MG63 (cell line): ENCODE measurements around the gene FBLN5. TPM values are rescaled to one million over a fixed set of nuclear protein-coding genes. Genes with fewer than 3 reads are reported as not detected.

Experiments
- DNase-seq: peaks from one replicate; pipeline ENCODE4 v3.0.0-alpha.2; 2020
- H3K27me3 ChIP-seq: fragments of 250-450 bp; sonication (Bioruptor Pico); 2 replicates; pipeline ENCODE4 v1.5.1; 2020; ENCODE audit warnings: mild to moderate bottlenecking, moderate library complexity
- H3K36me3 ChIP-seq: fragments of 250-450 bp; sonication (Bioruptor Pico); 2 replicates; pipeline ENCODE4 v1.5.1; 2020; ENCODE audit warnings: mild to moderate bottlenecking, moderate library complexity
- H3K4me3 ChIP-seq: fragments of 250-450 bp; sonication (Bioruptor Pico); 2 replicates; pipeline ENCODE4 v1.5.1; 2020; ENCODE audit warnings: mild to moderate bottlenecking, moderate library complexity
- H3K9me3 ChIP-seq: fragments of 250-450 bp; sonication (Bioruptor Pico); 2 replicates; pipeline ENCODE4 v1.5.1; 2020; ENCODE audit warnings: mild to moderate bottlenecking, moderate library complexity
- total RNA-seq: library from RNA; depleted of rRNA; stranded (reverse); fragments of >200 nt; shearing (Covaris generic); gene quantifications from 2 replicates; pipeline ENCODE4 v1.2.3, GENCODE V29; 2014; ENCODE audit warnings: low replicate concordance

FBLN5 gene
- total RNA-seq, 1 experiment from 2014 or later, result 0.16 TPM

- Histone ChIP-seq H3K4me3 (no peak overlapping the region), H3K9me3 (no peaks in the 10 kb centered on the region), H3K36me3 (no peaks in the 10 kb centered on the region), H3K27me3 (no peaks in the 10 kb centered on the region)
- no peak for DNase-seq
Measured at GRCh38 chr14:91956616-91957015, 9.1 kb upstream of the FBLN5 start.

- no peak overlapping the region for H3K4me3 ChIP-seq
- H3K36me3 ChIP-seq, result no peaks in the 10 kb centered on the region
- no peaks in the 10 kb centered on the region for H3K9me3 ChIP-seq
- DNase-seq, result no peak
- H3K27me3 ChIP-seq, result no peaks in the 10 kb centered on the region
Measured at GRCh38 chr14:91955168-91955567, 7.7 kb upstream of the FBLN5 start.

GRCh38 chr14:91953170-91953985 lies 5.9 kb upstream of the FBLN5 start:
- H3K27me3 ChIP-seq, result no peaks in the 10 kb centered on the region
- H3K36me3 ChIP-seq, result no peaks in the 10 kb centered on the region
- H3K4me3 ChIP-seq, result no peak overlapping the region
- no peaks in the 10 kb centered on the region for H3K9me3 ChIP-seq
- peak; percentile 9 for DNase-seq

GRCh38 chr14:91946622-91947474 lies 646 bp downstream of the FBLN5 start:
- no peak for DNase-seq
- Histone ChIP-seq H3K4me3 (peak overlapping the region; percentile 44), H3K9me3 (no peaks in the 10 kb centered on the region), H3K36me3 (no peaks in the 10 kb centered on the region), H3K27me3 (peaks cover 3% of the 10 kb centered on the region; the same call in 1 of the 2 replicates)

- no peak overlapping the region for H3K4me3 ChIP-seq
- no peak for DNase-seq
- H3K36me3 ChIP-seq, result no peaks in the 10 kb centered on the region
- no peaks in the 10 kb centered on the region for H3K9me3 ChIP-seq
- H3K27me3 ChIP-seq, result peaks cover 3% of the 10 kb centered on the region; the same call in 1 of the 2 replicates
Measured at GRCh38 chr14:91945751-91946621, 1.5 kb downstream of the FBLN5 start.

- no peak overlapping the region for H3K4me3 ChIP-seq
- no peaks in the 10 kb centered on the region for H3K36me3 ChIP-seq
- DNase-seq, result no peak
- peaks cover 3% of the 10 kb centered on the region; the same call in 1 of the 2 replicates for H3K27me3 ChIP-seq
- no peaks in the 10 kb centered on the region for H3K9me3 ChIP-seq
Measured at GRCh38 chr14:91942946-91943345, 4.5 kb downstream of the FBLN5 start.

- H3K27me3 ChIP-seq, result peaks cover 3% of the 10 kb centered on the region; the same call in 1 of the 2 replicates
- no peaks in the 10 kb centered on the region for H3K36me3 ChIP-seq
- DNase-seq, result no peak
Measured at GRCh38 chr14:91942128-91942527, 5.4 kb downstream of the FBLN5 start.

GRCh38 chr14:91940209-91940608 lies 7.3 kb downstream of the FBLN5 start:
- Histone ChIP-seq H3K9me3 (no peaks in the 10 kb centered on the region), H3K27me3 (no peaks in the 10 kb centered on the region), H3K4me3 (no peak overlapping the region), H3K36me3 (no peaks in the 10 kb centered on the region)
- DNase-seq, result no peak

More at GRCh38 chr14:91942128-91942527, 5.4 kb downstream of the FBLN5 start:
- H3K4me3 ChIP-seq, result no peak overlapping the region
- H3K9me3 ChIP-seq, result no peaks in the 10 kb centered on the region

GRCh38 chr14:91935586-91935985 lies 11.9 kb downstream of the FBLN5 start:
- Histone ChIP-seq H3K27me3 (no peaks in the 10 kb centered on the region), H3K36me3 (no peaks in the 10 kb centered on the region), H3K9me3 (no peaks in the 10 kb centered on the region), H3K4me3 (no peak overlapping the region)
- DNase-seq, result no peak

GRCh38 chr14:91934554-91935285 lies 12.8 kb downstream of the FBLN5 start:
- DNase-seq, result no peak
- Histone ChIP-seq H3K27me3 (no peaks in the 10 kb centered on the region), H3K36me3 (no peaks in the 10 kb centered on the region), H3K9me3 (no peaks in the 10 kb centered on the region), H3K4me3 (no peak overlapping the region)

- H3K4me3 ChIP-seq, result no peak overlapping the region
- H3K27me3 ChIP-seq, result no peaks in the 10 kb centered on the region
- DNase-seq, result no peak
- no peaks in the 10 kb centered on the region for H3K9me3 ChIP-seq
- H3K36me3 ChIP-seq, result no peaks in the 10 kb centered on the region
Measured at GRCh38 chr14:91931478-91932088, 15.9 kb downstream of the FBLN5 start.

- Histone ChIP-seq H3K9me3 (no peaks in the 10 kb centered on the region), H3K4me3 (no peak overlapping the region), H3K27me3 (no peaks in the 10 kb centered on the region), H3K36me3 (no peaks in the 10 kb centered on the region)
- DNase-seq, result no peak
Measured at GRCh38 chr14:91929700-91930099, 17.8 kb downstream of the FBLN5 start.

GRCh38 chr14:91927800-91928199 lies 19.7 kb downstream of the FBLN5 start:
- no peak overlapping the region for H3K4me3 ChIP-seq
- H3K36me3 ChIP-seq, result no peaks in the 10 kb centered on the region
- no peak for DNase-seq
- H3K9me3 ChIP-seq, result no peaks in the 10 kb centered on the region
- H3K27me3 ChIP-seq, result no peaks in the 10 kb centered on the region

- no peak overlapping the region for H3K4me3 ChIP-seq
- no peak for DNase-seq
- no peaks in the 10 kb centered on the region for H3K9me3 ChIP-seq
- H3K27me3 ChIP-seq, result no peaks in the 10 kb centered on the region
- no peaks in the 10 kb centered on the region for H3K36me3 ChIP-seq
Measured at GRCh38 chr14:91927191-91927590, 20.3 kb downstream of the FBLN5 start.

GRCh38 chr14:91926131-91926890 lies 21.2 kb downstream of the FBLN5 start:
- Histone ChIP-seq H3K9me3 (no peaks in the 10 kb centered on the region), H3K27me3 (no peaks in the 10 kb centered on the region), H3K36me3 (no peaks in the 10 kb centered on the region), H3K4me3 (no peak overlapping the region)
- no peak for DNase-seq
